H9 (cell line): ENCODE data around the gene EEF1AKMT2. TPM values are rescaled to one million over a fixed set of nuclear protein-coding genes. Genes with fewer than 3 reads are reported as not detected.

ENCODE experiments used
- DNase-seq: peaks from one replicate; pipeline ENCODE4 v3.0.0-alpha.2; 2017
- H2AFZ ChIP-seq: one replicate; pipeline ENCODE4 v1.6.1; 2013; ENCODE audit warnings: mild to moderate bottlenecking, low read length, control low read depth, moderate library complexity
- H2AK5ac ChIP-seq: 2 replicates; pipeline ENCODE4 v1.6.1; 2013; ENCODE audit warnings: low read length, control low read depth, mixed read lengths; ENCODE audit not compliant: insufficient read length
- H2BK120ac ChIP-seq: one replicate; pipeline ENCODE4 v1.6.1; 2013; ENCODE audit warnings: low read depth, mild to moderate bottlenecking, low read length, control low read depth, inconsistent platforms; ENCODE audit not compliant: poor library complexity, severe bottlenecking
- H2BK12ac ChIP-seq: 2 replicates; pipeline ENCODE4 v1.6.1; 2013; ENCODE audit warnings: low read length, control low read depth, mixed read lengths, low read depth; ENCODE audit not compliant: insufficient read length
- H2BK15ac ChIP-seq: 2 replicates; pipeline ENCODE4 v1.6.1; 2013; ENCODE audit warnings: low read depth, low read length, control low read depth
- H2BK20ac ChIP-seq: one replicate; pipeline ENCODE4 v1.6.1; 2013; ENCODE audit warnings: low read depth, mild to moderate bottlenecking, low read length, control low read depth, inconsistent platforms; ENCODE audit not compliant: poor library complexity, severe bottlenecking
- H2BK5ac ChIP-seq: 2 replicates; pipeline ENCODE4 v1.6.1; 2013; ENCODE audit warnings: low read length, control low read depth, mixed read lengths; ENCODE audit not compliant: insufficient read length
- H3K14ac ChIP-seq: 2 replicates; pipeline ENCODE4 v1.6.1; 2013; ENCODE audit warnings: low read length, control low read depth; ENCODE audit not compliant: insufficient read depth
- H3K18ac ChIP-seq: 2 replicates; pipeline ENCODE4 v1.6.1; 2013; ENCODE audit warnings: low read depth, mild to moderate bottlenecking, mixed read lengths, low read length, control low read depth; ENCODE audit not compliant: insufficient read length
- H3K23ac ChIP-seq: 2 replicates; pipeline ENCODE4 v1.6.1; 2013; ENCODE audit warnings: low read length, control low read depth, mixed read lengths, low read depth; ENCODE audit not compliant: insufficient read length
- H3K23me2 ChIP-seq: 2 replicates; pipeline ENCODE4 v1.6.1; 2013; ENCODE audit warnings: low read depth, mild to moderate bottlenecking, mixed read lengths, low read length, control low read depth; ENCODE audit not compliant: insufficient read length, poor library complexity, severe bottlenecking
- H3K27ac ChIP-seq: 2 replicates; pipeline ENCODE4 v1.5.1; 2013; ENCODE audit warnings: low read length, control low read depth, mixed read lengths, low read depth; ENCODE audit not compliant: insufficient read length
- H3K27me3 ChIP-seq: 2 replicates; pipeline ENCODE4 v1.6.1; 2013; ENCODE audit warnings: low read length, control low read depth, inconsistent platforms; ENCODE audit not compliant: insufficient read depth
- H3K4ac ChIP-seq: 2 replicates; pipeline ENCODE4 v1.6.1; 2013; ENCODE audit warnings: low read depth, mild to moderate bottlenecking, control low read depth, inconsistent platforms, low read length, moderate library complexity
- H3K4me1 ChIP-seq: 2 replicates; pipeline ENCODE4 v1.6.1; 2013; ENCODE audit warnings: low read length, control low read depth, inconsistent platforms; ENCODE audit not compliant: insufficient read depth
- H3K4me2 ChIP-seq: 2 replicates; pipeline ENCODE4 v1.6.1; 2013; ENCODE audit warnings: low read length, control low read depth, mixed read lengths; ENCODE audit not compliant: insufficient read length, insufficient read depth
- H3K56ac ChIP-seq: 2 replicates; pipeline ENCODE4 v1.6.1; 2013; ENCODE audit warnings: low read depth, mild to moderate bottlenecking, mixed read lengths, low read length, control low read depth; ENCODE audit not compliant: insufficient read length
- H3K79me1 ChIP-seq: 2 replicates; pipeline ENCODE4 v1.6.1; 2013; ENCODE audit warnings: low read depth, mild to moderate bottlenecking, moderate library complexity, low read length, control low read depth, inconsistent platforms; ENCODE audit not compliant: insufficient read depth, poor library complexity, severe bottlenecking
- H3K79me2 ChIP-seq: 2 replicates; pipeline ENCODE4 v1.6.1; 2013; ENCODE audit warnings: low read length, control low read depth, inconsistent platforms; ENCODE audit not compliant: insufficient read depth
- H3K9ac ChIP-seq: 2 replicates; pipeline ENCODE4 v1.6.1; 2013; ENCODE audit warnings: low read length, control low read depth, mixed read lengths; ENCODE audit not compliant: insufficient read length; ENCODE audit errors: extremely low read depth
- H3K9me3 ChIP-seq: one replicate; pipeline ENCODE4 v1.6.1; 2013; ENCODE audit warnings: low read depth, low read length, inconsistent platforms; ENCODE audit not compliant: control insufficient read depth
- H3T11ph ChIP-seq: one replicate; pipeline ENCODE4 v1.6.1; 2013; ENCODE audit warnings: mild to moderate bottlenecking, low read length, control low read depth, inconsistent platforms
- H4K20me1 ChIP-seq: one replicate; pipeline ENCODE4 v1.6.1; 2013; ENCODE audit not compliant: control insufficient read depth, insufficient read length, insufficient read depth
- H4K5ac ChIP-seq: 2 replicates; pipeline ENCODE4 v1.6.1; 2013; ENCODE audit warnings: low read depth, mild to moderate bottlenecking, mixed read lengths, low read length, control low read depth; ENCODE audit not compliant: insufficient read length
- H4K8ac ChIP-seq: replicated peaks from 2 replicates; pipeline ENCODE4 v1.6.1; 2013; ENCODE audit warnings: low read length, control low read depth, mixed read lengths, low read depth; ENCODE audit not compliant: insufficient read length
- H4K91ac ChIP-seq: 2 replicates; pipeline ENCODE4 v1.6.1; 2013; ENCODE audit warnings: low read depth, mild to moderate bottlenecking, moderate library complexity, mixed read lengths, low read length, control low read depth; ENCODE audit not compliant: insufficient read length
- H3K27ac Mint-ChIP-seq, 3 experiments: 2 replicates in 2 of 3; 3 replicates in 1 of 3; pipeline ENCODE4 v1.8.0; 2020 to 2021; ENCODE audit warnings: mixed read lengths in 3 of 3, mild to moderate bottlenecking in 1 of 3, moderate library complexity in 1 of 3
- H3K27me3 Mint-ChIP-seq: 2 replicates; pipeline ENCODE4 v1.8.0; 2021; ENCODE audit warnings: low read depth, mild to moderate bottlenecking, moderate library complexity, mixed read lengths
- H3K36me3 Mint-ChIP-seq, 3 experiments: 2 replicates in 2 of 3; 3 replicates in 1 of 3; pipeline ENCODE4 v1.8.0; 2020 to 2021; ENCODE audit warnings: low read depth in 3 of 3, mixed read lengths in 3 of 3; ENCODE audit not compliant: insufficient read depth in 1 of 3
- H3K4me1 Mint-ChIP-seq, 2 experiments: 2 replicates each; pipeline ENCODE4 v1.8.0; 2020; ENCODE audit warnings: mixed read lengths in 2 of 2
- H3K4me3 Mint-ChIP-seq, 2 experiments: 2 replicates in 1 of 2; 3 replicates in 1 of 2; pipeline ENCODE4 v1.8.0; 2020 to 2021; ENCODE audit warnings: mild to moderate bottlenecking in 2 of 2, mixed read lengths in 2 of 2, moderate library complexity in 1 of 2
- H3K9me3 Mint-ChIP-seq, 2 experiments: 2 replicates in 1 of 2; 3 replicates in 1 of 2; pipeline ENCODE4 v1.8.0; 2020; ENCODE audit warnings: mild to moderate bottlenecking in 2 of 2, mixed read lengths in 2 of 2, moderate library complexity in 1 of 2
- WGBS: extraction: QIAGEN DNeasy Blood & Tissue Kit; methylation state at CpG from one replicate; pipeline ENCODE4 v1.1.7; 2013; ENCODE audit warnings: missing lambda C conversion rate, low lambda C conversion rate, mixed read lengths; ENCODE audit not compliant: insufficient read length; ENCODE audit errors: extremely low coverage; 5-methylcytosine and 5-hydroxymethylcytosine counted together
- total RNA-seq: library from RNA; stranded (reverse); gene quantifications from 2 replicates; pipeline ENCODE4 v1.2.1, GENCODE V29; 2021
- TF ChIP-seq, protein P1 (sequence below): fragments of 200-600 bp; sonication (generic); conservative IDR thresholded peaks from 3 replicates; pipeline ENCODE4 v1.8.0; 2021; ENCODE audit warnings: antibody characterized with exemption, mild to moderate bottlenecking

EEF1AKMT2 gene
- total RNA-seq, 1 experiment from 2014 or later: 19.0 TPM

DNA sequence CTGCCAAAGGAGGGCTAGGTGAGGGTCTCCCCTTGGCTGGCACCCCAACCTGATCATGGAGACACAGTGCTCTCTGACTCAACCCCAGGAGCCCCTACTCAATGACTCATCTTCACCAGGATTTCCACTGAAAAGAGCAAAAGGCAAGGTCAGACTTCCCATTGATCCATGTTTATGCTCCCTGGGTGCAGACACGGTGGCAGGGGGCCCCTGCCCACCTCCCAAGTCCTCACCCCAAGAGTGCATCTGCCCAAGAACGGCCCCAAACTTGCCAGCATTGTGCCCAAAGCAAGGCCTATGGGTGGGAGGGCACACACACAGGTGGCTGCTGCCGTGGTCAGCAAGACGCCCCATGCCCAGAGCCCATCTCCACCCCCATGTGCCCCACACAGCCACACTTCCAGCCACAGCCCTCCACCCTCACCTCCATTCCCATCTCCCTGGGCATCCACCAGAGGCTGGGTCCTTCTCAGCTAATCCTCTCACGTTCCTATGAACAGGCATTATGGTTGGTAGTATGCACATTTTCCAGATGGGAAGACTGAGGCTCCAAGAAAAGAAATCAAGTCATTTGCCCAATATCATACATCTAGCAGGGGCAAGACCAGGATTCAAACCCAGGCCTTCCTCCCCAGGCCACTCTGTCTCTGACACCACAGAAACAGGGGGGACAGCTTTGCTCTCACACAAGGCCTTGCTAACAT lies 78.8 kb downstream of the EEF1AKMT2 start:
- Histone ChIP-seq H3K27ac (no peak overlapping the region), H2BK120ac (no peak overlapping the region), H3K18ac (no peak overlapping the region), H3K4ac (no peak overlapping the region), H3K9ac (no peak overlapping the region), H3K4me1 (peaks cover 8% of the 10 kb centered on the region; the same call in 1 of the 2 replicates), H4K5ac (no peak overlapping the region), H2AK5ac (no peak overlapping the region), H2BK5ac (no peak overlapping the region), H4K20me1 (no peaks in the 10 kb centered on the region), H3K23me2 (no peaks in the 10 kb centered on the region), H3K79me1 (peaks cover 5% of the 10 kb centered on the region), H3K4me2 (no peak overlapping the region), H4K91ac (no peak overlapping the region), H3T11ph (no peak overlapping the region), H2BK15ac (no peak overlapping the region), H2BK20ac (no peak overlapping the region), H2AFZ (no peak overlapping the region), H3K14ac (no peak overlapping the region; the same call in 1 of the 2 replicates), H3K79me2 (no peaks in the 10 kb centered on the region), H3K27me3 (no peaks in the 10 kb centered on the region), H3K23ac (no peak overlapping the region), H2BK12ac (no peak overlapping the region), H3K56ac (no peak overlapping the region), H4K8ac (no peak overlapping the region), H3K9me3 (no peaks in the 10 kb centered on the region)
- Mint-ChIP-seq H3K4me1 (peaks cover 18 to 20% of the 10 kb centered on the region in 2 experiments), H3K36me3 (no peaks in the 10 kb centered on the region), H3K27me3 (no peaks in the 10 kb centered on the region; the same call in 1 of the 2 replicates), H3K4me3 (no peak overlapping the region), H3K9me3 (no peaks in the 10 kb centered on the region), H3K27ac (peak overlapping the region; percentile 13 to 94 (median 78); a peak in 3 of 7 replicates)
- TF ChIP-seq, protein P1, sequence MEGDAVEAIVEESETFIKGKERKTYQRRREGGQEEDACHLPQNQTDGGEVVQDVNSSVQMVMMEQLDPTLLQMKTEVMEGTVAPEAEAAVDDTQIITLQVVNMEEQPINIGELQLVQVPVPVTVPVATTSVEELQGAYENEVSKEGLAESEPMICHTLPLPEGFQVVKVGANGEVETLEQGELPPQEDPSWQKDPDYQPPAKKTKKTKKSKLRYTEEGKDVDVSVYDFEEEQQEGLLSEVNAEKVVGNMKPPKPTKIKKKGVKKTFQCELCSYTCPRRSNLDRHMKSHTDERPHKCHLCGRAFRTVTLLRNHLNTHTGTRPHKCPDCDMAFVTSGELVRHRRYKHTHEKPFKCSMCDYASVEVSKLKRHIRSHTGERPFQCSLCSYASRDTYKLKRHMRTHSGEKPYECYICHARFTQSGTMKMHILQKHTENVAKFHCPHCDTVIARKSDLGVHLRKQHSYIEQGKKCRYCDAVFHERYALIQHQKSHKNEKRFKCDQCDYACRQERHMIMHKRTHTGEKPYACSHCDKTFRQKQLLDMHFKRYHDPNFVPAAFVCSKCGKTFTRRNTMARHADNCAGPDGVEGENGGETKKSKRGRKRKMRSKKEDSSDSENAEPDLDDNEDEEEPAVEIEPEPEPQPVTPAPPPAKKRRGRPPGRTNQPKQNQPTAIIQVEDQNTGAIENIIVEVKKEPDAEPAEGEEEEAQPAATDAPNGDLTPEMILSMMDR: no peak
- no CpG with 5 or more reads among the region's 5 CpGs for WGBS
- no peak for DNase-seq
